ENCODE data around the gene MAB21L4. TPM values are rescaled to one million over a fixed set of nuclear protein-coding genes. Genes with fewer than 3 reads are reported as not detected.

The MAB21L4 gene
- total RNA-seq, 1 donor from 2014 or later: 148 TPM

- ATAC-seq: peak; percentile 27
These were observed 15.8 kb upstream of the MAB21L4 start for GRCh38 chr2:240911641-240912265.

- ATAC-seq: no peak
These were observed 13.4 kb upstream of the MAB21L4 start for GRCh38 chr2:240909216-240909974.

GRCh38 chr2:240906911-240907590 lies 11.1 kb upstream of the MAB21L4 start:
- peak; percentile 6 for ATAC-seq

GRCh38 chr2:240906141-240906910 lies 10.4 kb upstream of the MAB21L4 start, which contains the start of gene CROCC2:
TSS of gene CROCC2 (plus strand) at chr2:240906336. CDS start at chr2:240906514, 178 bp downstream.
- ATAC-seq: peak; percentile 59

GRCh38 chr2:240905176-240905781 lies 9.3 kb upstream of the MAB21L4 start:
- ATAC-seq: no peak

GRCh38 chr2:240904216-240905175 lies 8.5 kb upstream of the MAB21L4 start:
- ATAC-seq: peak; percentile 1

- no peak for ATAC-seq
These were observed 7.5 kb upstream of the MAB21L4 start for GRCh38 chr2:240903191-240904060.

- no peak for ATAC-seq
These were observed 6.7 kb upstream of the MAB21L4 start for GRCh38 chr2:240902615-240903041.

- no peak for ATAC-seq
These were observed 6.1 kb upstream of the MAB21L4 start for GRCh38 chr2:240901986-240902614.

GRCh38 chr2:240900141-240900860 lies 4.3 kb upstream of the MAB21L4 start:
- ATAC-seq: no peak

GRCh38 chr2:240899468-240899865 lies 3.5 kb upstream of the MAB21L4 start:
- ATAC-seq: no peak

GRCh38 chr2:240898731-240899467 lies 2.9 kb upstream of the MAB21L4 start:
- no peak for ATAC-seq

GRCh38 chr2:240898108-240898730 lies 2.3 kb upstream of the MAB21L4 start:
- peak; percentile 60 for ATAC-seq

GRCh38 chr2:240896871-240897692 lies 1.1 kb upstream of the MAB21L4 start:
- ATAC-seq: peak; percentile 44

- no peak for ATAC-seq
These were observed 438 bp upstream of the MAB21L4 start for GRCh38 chr2:240896394-240896793.

GRCh38 chr2:240894836-240895558 lies 959 bp downstream of the MAB21L4 start:
- no peak for ATAC-seq
